Activated CD4-positive, alpha-beta T cell treated with anti-CD3 and anti-CD28 coated beads, Interleukin-2, amount 10 ng/mL, durations not matched to agents 24 days and 14 days (primary cell): ENCODE results near the gene KRT84. TPM values are rescaled to one million over a fixed set of nuclear protein-coding genes. Genes with fewer than 3 reads are reported as not detected.
A peak's percentile ranks its signal among the peaks of the same experiment; 100 is the strongest.

ENCODE experiments used
- DNase-seq: peaks from one replicate; pipeline ENCODE4 v3.0.0; 2022
- H3K27ac Mint-ChIP-seq: one replicate; pipeline ENCODE4 v1.8.0; 2022; ENCODE audit warnings: mild to moderate bottlenecking, mixed read lengths
- H3K27me3 Mint-ChIP-seq: one replicate; pipeline ENCODE4 v1.8.0; 2022; ENCODE audit warnings: mixed read lengths
- H3K36me3 Mint-ChIP-seq: one replicate; pipeline ENCODE4 v1.8.0; 2022; ENCODE audit warnings: low read depth, mild to moderate bottlenecking, mixed read lengths
- H3K4me1 Mint-ChIP-seq: one replicate; pipeline ENCODE4 v1.8.0; 2021; ENCODE audit warnings: mixed read lengths
- H3K4me3 Mint-ChIP-seq: one replicate; pipeline ENCODE4 v1.8.0; 2022; ENCODE audit warnings: mild to moderate bottlenecking, moderate library complexity, mixed read lengths
- H3K9me3 Mint-ChIP-seq: one replicate; pipeline ENCODE4 v1.8.0; 2021; ENCODE audit warnings: mixed read lengths
- intact Hi-C: fragments of 100-400 bp; cut with micrococcal nuclease; formaldehyde crosslinking; loops from one replicate; pipeline ENCODE4 v1.15.1; 2023
- total RNA-seq: library from RNA; stranded (reverse); gene quantifications from 2 replicates; pipeline ENCODE4 v1.2.3, GENCODE V29; 2022

The KRT84 gene
- total RNA-seq, 1 donor from 2014 or later = not detected

GRCh38 chr12:52366738-52367485 lies 18.5 kb downstream of the KRT84 start, which contains the start of gene KRT85:
Gene KRT85, minus strand, starts transcription at chr12:52367481. Its CDS starts 76 bp downstream, at chr12:52367405.
- no peak for DNase-seq
- no peaks in the 10 kb centered on the region for H3K36me3 Mint-ChIP-seq
- peaks cover 4% of the 10 kb centered on the region for H3K27me3 Mint-ChIP-seq
- no peak within 1 kb of the TSS for H3K4me3 Mint-ChIP-seq
- no peak within 1 kb of the TSS for H3K27ac Mint-ChIP-seq
- no peaks in the 10 kb centered on the region for H3K9me3 Mint-ChIP-seq
- no peaks in the 10 kb centered on the region for H3K4me1 Mint-ChIP-seq
- intact Hi-C loops = no loop called here

GRCh38 chr12:52364901-52365489 lies 20.5 kb downstream of the KRT84 start:
- H3K27ac Mint-ChIP-seq = no peak overlapping the region
- no peak overlapping the region for H3K4me3 Mint-ChIP-seq
- intact Hi-C loops = no loop called here
- no peak for DNase-seq
- H3K36me3 Mint-ChIP-seq = no peaks in the 10 kb centered on the region
- H3K27me3 Mint-ChIP-seq = peaks cover 2% of the 10 kb centered on the region
- no peaks in the 10 kb centered on the region for H3K4me1 Mint-ChIP-seq
- H3K9me3 Mint-ChIP-seq = no peaks in the 10 kb centered on the region

- no peak overlapping the region for H3K27ac Mint-ChIP-seq
- DNase-seq = no peak
- H3K36me3 Mint-ChIP-seq = no peaks in the 10 kb centered on the region
- H3K9me3 Mint-ChIP-seq = no peaks in the 10 kb centered on the region
- intact Hi-C loops = no loop called here
- H3K27me3 Mint-ChIP-seq = peaks cover 4% of the 10 kb centered on the region
- no peak overlapping the region for H3K4me3 Mint-ChIP-seq
- H3K4me1 Mint-ChIP-seq = peaks cover 4% of the 10 kb centered on the region
Measured at GRCh38 chr12:52364061-52364460, 21.4 kb downstream of the KRT84 start.

- no peak overlapping the region for H3K4me3 Mint-ChIP-seq
- no peak for DNase-seq
- no peaks in the 10 kb centered on the region for H3K9me3 Mint-ChIP-seq
- H3K4me1 Mint-ChIP-seq = peaks cover 12% of the 10 kb centered on the region
- peaks cover 2% of the 10 kb centered on the region for H3K27me3 Mint-ChIP-seq
- H3K27ac Mint-ChIP-seq = no peak overlapping the region
- H3K36me3 Mint-ChIP-seq = no peaks in the 10 kb centered on the region
- intact Hi-C loops = no loop called here
Measured at GRCh38 chr12:52363111-52363679, 22.3 kb downstream of the KRT84 start.

GRCh38 chr12:52362118-52362726 lies 23.2 kb downstream of the KRT84 start:
- Mint-ChIP-seq H3K36me3 (no peaks in the 10 kb centered on the region), H3K4me1 (peaks cover 12% of the 10 kb centered on the region), H3K27me3 (peaks cover 2% of the 10 kb centered on the region), H3K27ac (no peak overlapping the region), H3K9me3 (no peaks in the 10 kb centered on the region), H3K4me3 (no peak overlapping the region)
- intact Hi-C loops = no loop called here
- peak; percentile 63 for DNase-seq

- DNase-seq = no peak
- Mint-ChIP-seq H3K4me3 (no peak overlapping the region), H3K36me3 (no peaks in the 10 kb centered on the region), H3K9me3 (no peaks in the 10 kb centered on the region), H3K27ac (no peak overlapping the region), H3K27me3 (peaks cover 2% of the 10 kb centered on the region), H3K4me1 (peaks cover 12% of the 10 kb centered on the region)
- intact Hi-C loops = no loop called here
Measured at GRCh38 chr12:52361553-52361952, 23.9 kb downstream of the KRT84 start.

GRCh38 chr12:52360663-52361271 lies 24.7 kb downstream of the KRT84 start:
- Mint-ChIP-seq H3K27me3 (peaks cover 2% of the 10 kb centered on the region), H3K4me1 (peaks cover 12% of the 10 kb centered on the region), H3K27ac (no peak overlapping the region), H3K36me3 (no peaks in the 10 kb centered on the region), H3K4me3 (no peak overlapping the region), H3K9me3 (no peaks in the 10 kb centered on the region)
- intact Hi-C loops = no loop called here
- DNase-seq = no peak

GRCh38 chr12:52360106-52360662 lies 25.3 kb downstream of the KRT84 start:
- DNase-seq = no peak
- intact Hi-C loops = no loop called here
- H3K36me3 Mint-ChIP-seq = no peaks in the 10 kb centered on the region
- no peak overlapping the region for H3K4me3 Mint-ChIP-seq
- H3K27ac Mint-ChIP-seq = no peak overlapping the region
- peaks cover 2% of the 10 kb centered on the region for H3K27me3 Mint-ChIP-seq
- no peaks in the 10 kb centered on the region for H3K9me3 Mint-ChIP-seq
- H3K4me1 Mint-ChIP-seq = peaks cover 12% of the 10 kb centered on the region

GRCh38 chr12:52359621-52360061 lies 25.8 kb downstream of the KRT84 start:
- H3K9me3 Mint-ChIP-seq = no peaks in the 10 kb centered on the region
- no peak overlapping the region for H3K27ac Mint-ChIP-seq
- intact Hi-C loops = no loop called here
- H3K4me3 Mint-ChIP-seq = no peak overlapping the region
- H3K4me1 Mint-ChIP-seq = peaks cover 12% of the 10 kb centered on the region
- no peaks in the 10 kb centered on the region for H3K36me3 Mint-ChIP-seq
- H3K27me3 Mint-ChIP-seq = peaks cover 2% of the 10 kb centered on the region
- no peak for DNase-seq

GRCh38 chr12:52358575-52359350 lies 26.7 kb downstream of the KRT84 start:
- Mint-ChIP-seq H3K9me3 (no peaks in the 10 kb centered on the region), H3K27ac (no peak overlapping the region), H3K36me3 (no peaks in the 10 kb centered on the region), H3K27me3 (peaks cover 6% of the 10 kb centered on the region), H3K4me3 (no peak overlapping the region), H3K4me1 (peaks cover 12% of the 10 kb centered on the region)
- intact Hi-C loops = no loop called here
- peak; percentile 64 for DNase-seq

- no peak for DNase-seq
- Mint-ChIP-seq H3K36me3 (no peaks in the 10 kb centered on the region), H3K4me3 (no peak overlapping the region), H3K27ac (no peak overlapping the region), H3K9me3 (no peaks in the 10 kb centered on the region), H3K27me3 (peaks cover 9% of the 10 kb centered on the region), H3K4me1 (peaks cover 12% of the 10 kb centered on the region)
- intact Hi-C loops = no loop called here
Measured at GRCh38 chr12:52356762-52357580, 28.5 kb downstream of the KRT84 start.

- peaks cover 12% of the 10 kb centered on the region for H3K27me3 Mint-ChIP-seq
- peaks cover 16% of the 10 kb centered on the region for H3K4me1 Mint-ChIP-seq
- intact Hi-C loops = no loop called here
- H3K36me3 Mint-ChIP-seq = no peaks in the 10 kb centered on the region
- no peaks in the 10 kb centered on the region for H3K9me3 Mint-ChIP-seq
- H3K4me3 Mint-ChIP-seq = no peak overlapping the region
- no peak overlapping the region for H3K27ac Mint-ChIP-seq
- DNase-seq = no peak
Measured at GRCh38 chr12:52356031-52356761, 29.3 kb downstream of the KRT84 start.
